Measurements from ENCODE around the gene ACY1.

Gene ACY1

GRCh38 chr3:52010431-52010830 lies 27.1 kb downstream of the ACY1 start:
- no peak for DNase-seq

DNA sequence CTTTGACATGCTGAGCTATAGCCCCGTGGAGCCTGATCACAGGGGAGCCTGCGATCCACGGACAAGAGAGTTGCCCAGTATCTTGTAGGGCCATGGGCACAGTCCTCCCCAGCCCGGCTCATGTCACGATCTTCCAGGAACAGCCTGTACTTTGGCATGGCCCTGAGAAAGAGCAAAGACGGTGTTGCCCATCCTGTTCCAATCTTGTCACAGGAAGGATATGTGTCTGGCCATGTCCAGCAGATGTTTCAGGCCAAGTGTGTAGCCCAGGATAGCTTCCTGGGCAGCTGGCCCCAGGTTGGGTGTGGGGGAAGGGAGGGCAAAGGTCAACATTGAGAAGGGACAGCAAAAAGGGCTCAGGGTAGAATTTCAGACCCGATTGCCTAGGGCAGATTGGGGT lies 29.4 kb downstream of the ACY1 start:
- no peak for DNase-seq

DNA sequence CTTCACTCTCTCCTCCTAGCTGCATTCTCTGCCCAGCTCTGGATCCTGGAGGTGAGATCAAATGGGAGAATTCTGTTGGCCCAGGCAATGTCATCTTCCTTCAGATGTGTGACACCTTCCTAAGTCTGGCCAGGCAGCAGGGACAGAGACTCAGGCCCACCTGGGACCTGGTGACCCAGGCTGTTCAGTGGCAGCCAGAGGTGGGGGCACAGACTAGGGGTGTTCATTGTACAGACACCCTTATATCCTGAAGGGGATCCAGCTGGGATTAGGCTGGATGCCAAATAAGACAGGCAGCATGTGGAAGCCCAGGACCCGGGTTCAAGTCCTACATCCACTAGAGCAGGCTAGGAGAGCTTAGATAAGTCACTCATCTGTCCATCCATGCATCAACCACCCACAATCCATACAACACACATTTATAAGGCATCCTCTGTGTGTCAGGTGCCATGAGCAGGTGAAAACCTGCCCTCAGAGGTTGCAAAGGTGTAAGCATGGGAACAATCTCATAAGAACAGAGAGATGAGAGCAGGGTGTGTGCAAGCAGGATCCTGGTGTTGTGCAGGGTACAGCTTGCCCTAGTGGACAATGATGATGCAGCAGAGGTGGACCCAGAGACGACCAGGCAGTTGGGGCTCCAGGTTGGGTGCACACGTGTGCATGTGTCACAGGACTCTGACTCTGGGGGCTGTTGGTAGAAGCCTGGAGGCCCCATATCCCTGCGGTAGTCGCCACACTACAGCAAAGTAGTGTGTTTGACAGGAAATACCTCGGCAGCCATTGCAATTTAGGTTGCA lies 30.7 kb downstream of the ACY1 start:
- DNase-seq, result no peak

GRCh38 chr3:52014613-52015012 lies 31.3 kb downstream of the ACY1 start:
- DNase-seq, result no peak

DNA sequence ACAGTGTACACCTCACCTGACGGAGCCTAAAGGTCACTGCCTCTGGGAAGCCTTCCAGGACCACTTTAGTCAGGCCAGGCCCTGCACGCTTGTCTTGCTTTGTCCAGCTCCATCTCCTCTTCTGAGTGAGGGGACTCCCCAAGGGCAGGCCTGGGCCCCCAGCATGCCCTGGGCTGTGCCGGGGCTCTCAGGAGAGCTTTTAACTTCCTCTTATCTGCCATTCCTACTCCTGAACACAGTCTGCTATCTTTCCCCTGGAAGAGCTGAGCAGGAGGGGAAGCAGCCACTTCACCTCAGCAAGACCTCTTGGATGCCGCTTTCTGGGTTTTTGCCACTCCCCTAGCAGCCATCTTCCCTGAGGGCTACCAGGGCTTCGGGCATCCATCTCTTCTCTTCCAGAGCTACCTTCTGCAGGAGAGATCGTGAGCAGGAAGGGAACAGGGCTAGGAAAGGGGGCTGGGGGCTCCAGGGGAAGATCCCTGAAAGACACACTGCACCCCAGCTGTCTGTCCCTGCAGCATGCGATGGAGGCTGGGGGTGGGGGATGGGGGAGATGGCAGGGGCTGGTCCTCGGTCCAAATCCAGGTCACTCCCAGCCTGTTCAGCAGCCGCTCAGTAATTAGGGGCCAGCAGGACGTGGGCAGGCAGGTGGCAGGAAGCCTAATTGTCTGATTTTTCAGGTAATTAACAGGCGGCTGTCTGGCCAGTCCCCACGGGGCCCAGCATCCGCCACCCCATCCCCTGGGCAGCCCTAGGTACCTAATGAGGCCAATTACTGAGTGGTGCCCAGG lies 32.3 kb downstream of the ACY1 start:
- DNase-seq, result no peak

DNA sequence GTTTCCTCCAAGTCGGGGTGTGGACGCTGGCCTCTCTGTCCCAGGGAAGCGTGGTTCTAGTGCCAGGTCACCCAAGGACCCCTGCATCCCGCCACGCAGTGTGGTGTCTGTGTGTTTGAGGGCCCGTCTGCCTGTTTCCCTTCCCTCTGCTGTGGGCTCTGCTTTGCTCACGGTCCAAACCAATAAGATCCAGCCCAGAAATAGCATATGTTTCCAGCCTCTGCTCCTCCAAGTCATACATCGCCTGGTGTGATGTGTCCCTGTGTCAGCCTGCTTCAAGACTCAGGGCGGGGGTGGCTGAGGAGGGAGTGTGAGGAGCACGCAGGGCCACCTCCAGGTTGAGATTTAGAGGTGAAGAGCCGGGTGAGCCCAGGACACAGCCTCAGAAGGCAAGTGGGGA lies 34.3 kb downstream of the ACY1 start:
- DNase-seq, result no peak

- DNase-seq, result no peak
Measured at GRCh38 chr3:52018319-52019000, 35.1 kb downstream of the ACY1 start.

GRCh38 chr3:52019352-52020080 lies 36.2 kb downstream of the ACY1 start:
- no peak for DNase-seq

DNA sequence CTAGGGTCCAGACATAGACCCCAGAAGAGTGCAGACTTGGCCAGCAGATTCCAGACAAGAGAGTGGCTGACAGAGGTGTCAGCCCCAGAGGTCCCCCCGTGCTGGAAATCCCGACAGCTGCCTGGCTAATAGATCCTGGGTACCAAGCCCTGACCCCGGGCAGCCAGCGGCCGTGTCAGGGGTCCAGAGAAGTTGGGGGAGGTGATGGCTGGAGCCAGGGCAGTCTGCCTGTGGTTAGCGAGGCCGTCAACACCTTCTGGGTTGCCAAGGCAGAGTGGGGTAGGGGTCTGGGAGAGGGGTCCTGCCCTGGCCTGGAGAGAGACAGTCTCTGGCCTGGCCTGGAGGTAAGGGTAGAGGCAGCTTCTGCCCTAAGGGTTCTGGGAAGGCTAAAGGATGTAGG lies 37.5 kb downstream of the ACY1 start:
- DNase-seq, result no peak

DNA sequence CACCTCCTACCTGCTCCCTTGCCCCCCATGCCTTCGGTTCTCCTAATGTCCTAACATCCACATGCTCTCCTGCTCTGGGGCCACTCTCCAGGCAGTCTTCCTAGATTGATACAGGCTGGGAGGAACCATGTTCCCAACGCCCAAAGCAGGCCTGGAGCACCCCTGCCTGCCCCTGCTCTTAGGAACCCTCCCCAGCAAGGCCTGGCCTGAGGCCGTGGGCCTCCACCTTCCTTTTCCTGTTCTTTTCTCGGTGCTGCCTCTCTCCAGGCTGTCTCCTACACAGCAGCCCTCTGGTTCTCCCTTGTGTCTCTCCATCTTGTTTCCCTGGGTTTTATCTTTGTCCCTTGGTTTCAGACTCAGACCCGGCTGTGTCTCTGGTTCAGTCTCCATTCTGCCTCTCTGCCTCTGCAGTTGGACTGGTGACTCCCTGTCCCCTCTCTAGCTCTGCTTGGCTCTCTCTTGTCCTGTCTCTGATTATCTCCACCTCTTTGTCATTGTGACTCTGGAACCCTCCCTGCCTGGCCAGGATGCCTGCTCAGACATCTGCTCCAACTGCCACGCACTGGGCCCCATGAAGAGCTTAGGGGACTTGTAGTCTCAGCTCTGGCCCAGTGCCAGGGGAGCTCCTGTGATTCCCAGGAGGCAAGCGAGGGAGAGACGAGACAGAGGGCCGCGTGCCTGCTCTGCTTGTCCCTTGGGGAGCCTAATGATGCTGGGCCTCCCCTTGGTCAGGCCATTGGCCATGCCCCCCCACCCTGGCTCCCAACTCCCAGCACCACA lies 38.3 kb downstream of the ACY1 start:
- no peak for DNase-seq

DNA sequence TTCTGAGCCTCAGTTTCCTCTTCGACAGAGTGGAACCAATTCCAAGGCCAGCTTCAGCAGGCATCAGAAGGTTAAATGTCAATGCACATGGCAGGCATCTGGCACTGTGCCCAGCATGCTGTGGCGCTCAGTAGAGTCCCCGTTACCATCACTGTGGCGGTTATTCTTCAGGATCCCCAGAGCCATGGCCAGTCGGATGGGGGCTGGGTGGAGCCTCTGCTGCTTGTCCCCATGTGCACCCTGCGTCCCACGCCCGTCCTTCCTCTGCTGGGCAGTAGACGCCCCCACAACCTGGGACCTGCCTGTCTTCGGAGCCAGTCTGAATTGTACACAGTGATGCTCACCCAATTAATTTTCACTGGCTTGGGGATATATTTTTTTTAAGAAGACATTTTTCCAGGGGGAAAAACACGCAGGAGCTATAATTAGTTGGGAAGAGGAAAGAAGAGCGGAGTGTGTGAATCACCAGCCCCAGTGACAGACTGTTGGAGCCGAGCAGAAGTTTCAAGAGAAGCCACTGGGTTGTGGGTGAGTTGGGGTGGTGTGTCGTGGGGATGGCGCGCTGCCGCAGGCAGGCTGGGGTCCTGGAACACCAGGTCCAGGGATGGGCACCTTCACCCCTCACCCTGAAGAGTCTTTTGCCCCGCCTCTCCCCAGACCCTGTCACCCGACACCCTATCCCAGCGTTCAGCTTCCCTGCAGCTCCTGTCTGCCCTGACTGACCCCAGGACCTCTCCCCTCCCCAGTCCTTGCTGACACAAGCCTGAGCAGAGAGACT lies 39.2 kb downstream of the ACY1 start:
- no peak for DNase-seq

DNA sequence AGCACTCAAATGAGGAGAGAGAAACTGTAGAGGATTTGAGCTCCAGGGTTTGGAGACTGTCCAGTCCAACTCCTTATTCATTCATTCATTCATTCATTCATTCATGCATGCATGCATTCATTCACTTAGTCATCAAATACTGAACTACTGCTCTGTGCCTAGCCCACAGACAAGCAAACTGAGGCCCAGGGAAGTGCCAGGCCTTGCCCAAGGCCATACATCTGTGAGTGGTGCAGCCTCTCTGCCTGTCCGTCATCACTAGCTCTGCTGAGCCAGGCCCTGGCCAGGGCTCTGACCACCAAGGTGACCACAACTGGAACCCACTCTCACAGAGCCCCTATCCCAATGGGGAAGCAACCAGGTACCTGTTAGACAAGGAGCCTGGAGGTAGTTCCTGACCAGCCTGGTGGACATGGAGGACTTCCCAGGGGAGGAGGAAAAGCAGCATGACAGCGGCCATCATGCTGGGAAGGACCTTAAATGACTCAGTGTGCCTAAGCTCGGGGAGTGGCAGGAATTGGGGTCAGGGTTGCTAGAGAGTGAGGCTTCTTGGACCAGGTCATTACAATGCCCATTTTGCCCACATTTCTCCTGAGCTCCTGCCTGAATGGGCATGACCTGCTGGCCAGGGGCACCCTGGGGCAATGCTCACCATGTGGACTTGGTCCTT lies 39.9 kb downstream of the ACY1 start:
- DNase-seq, result no peak

GRCh38 chr3:52023860-52024764 lies 40.8 kb downstream of the ACY1 start:
- no peak for DNase-seq

DNA sequence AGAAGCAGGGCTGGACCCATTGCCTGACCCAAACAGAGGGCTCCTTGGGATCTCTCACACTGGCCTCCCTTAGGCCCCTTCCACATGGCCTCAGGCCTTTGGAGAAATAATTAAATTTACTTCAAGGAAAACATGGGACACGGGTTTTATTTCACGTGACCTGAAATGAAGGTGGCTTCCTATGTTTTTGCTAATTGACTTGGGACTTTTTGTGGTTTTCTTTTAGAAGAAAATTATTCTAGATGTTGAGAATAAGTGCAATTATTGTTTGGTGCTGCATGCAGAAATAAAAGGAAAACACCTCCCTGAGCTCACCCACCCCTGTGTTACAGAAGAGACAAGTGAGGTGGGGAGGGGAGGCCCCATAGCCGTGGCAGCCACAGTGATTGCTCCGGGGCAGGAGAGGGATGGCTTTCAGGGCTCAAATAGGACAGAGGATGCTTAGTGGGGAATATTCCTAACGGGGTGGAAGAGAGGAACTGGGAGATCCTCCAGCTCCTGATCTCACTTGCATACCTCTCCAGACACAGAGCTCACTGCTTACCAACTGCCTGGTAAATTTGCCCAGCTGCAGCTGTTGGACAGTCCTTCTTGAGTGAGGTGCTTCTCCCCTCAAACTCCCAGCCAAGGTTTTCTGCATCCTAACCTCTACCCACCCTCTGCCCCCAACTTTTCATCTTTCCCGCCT lies 41.6 kb downstream of the ACY1 start:
- DNase-seq, result no peak

DNA sequence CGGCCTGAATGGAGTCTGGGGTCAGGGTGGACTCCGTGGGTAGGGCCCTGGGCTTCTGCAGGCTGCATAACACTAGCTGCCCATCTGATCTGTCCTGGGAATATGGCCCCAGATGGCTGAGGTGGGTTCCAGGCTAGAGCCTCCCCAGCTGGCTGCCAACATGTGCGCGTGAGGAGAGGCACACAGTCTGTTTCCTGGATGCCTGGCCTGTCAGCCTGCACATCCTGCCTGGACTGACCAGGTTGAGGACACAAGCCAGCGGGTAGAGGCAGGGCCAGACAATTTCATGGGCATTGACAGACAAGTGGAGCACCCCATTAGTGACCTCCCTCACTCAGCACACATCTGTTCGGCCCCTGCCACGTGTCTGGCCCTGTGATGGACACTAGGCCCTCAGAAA lies 42.1 kb downstream of the ACY1 start:
- DNase-seq, result no peak

- DNase-seq, result no peak
Measured at GRCh38 chr3:52026041-52026440, 42.7 kb downstream of the ACY1 start.

DNA sequence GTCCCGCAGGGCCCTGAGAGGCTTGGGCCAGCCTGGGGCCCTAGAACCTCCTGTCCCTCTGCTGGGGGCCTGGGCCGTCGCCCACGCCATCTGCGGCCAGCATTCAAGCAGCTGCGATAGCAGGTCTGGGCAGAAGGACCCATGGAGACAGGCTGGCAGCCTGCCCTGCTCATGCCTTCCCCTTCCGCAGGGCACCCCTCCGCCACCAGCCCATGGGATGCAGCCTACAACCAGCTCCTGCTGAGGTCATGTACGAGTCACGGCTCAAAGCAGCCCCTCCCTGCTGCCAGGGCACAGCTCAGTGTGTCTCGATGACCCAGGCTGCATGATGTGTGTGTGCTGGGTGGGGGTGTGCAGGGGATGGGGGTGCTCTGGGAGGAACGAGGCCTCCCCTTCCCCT lies 45.2 kb downstream of the ACY1 start:
- DNase-seq, result no peak

GRCh38 chr3:52029053-52029452 lies 45.7 kb downstream of the ACY1 start:
- no peak for DNase-seq

DNA sequence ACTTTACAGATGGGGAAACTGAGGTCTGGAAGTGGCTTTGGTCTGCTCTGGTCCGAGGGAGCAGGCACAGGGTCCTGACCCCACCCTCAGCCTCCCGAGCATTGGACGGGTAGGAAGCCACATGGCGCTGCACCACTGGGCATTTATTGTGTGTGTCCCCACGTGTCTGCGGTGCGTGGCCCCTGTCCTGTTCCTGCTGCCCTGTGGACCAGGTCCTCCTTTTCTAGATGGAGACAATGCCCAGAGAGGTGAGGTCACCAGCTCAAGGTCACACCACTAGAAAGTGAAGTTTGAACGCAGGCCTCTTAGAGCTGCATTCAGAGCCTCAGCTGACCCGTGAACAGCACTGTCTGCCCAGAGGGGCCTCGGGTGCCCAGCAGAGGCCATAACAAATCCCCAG lies 46.2 kb downstream of the ACY1 start:
- DNase-seq, result no peak
